Measurements from ENCODE around the gene MRPL55. TPM values are rescaled to one million over a fixed set of nuclear protein-coding genes. Genes with fewer than 3 reads are reported as not detected.

The MRPL55 gene
- total RNA-seq, 1 experiment from 2014 or later = 57.1 TPM

GRCh38 chr1:228092342-228093049 is 16.6 kb downstream of the MRPL55 start:
- H3K4me1 ChIP-seq (ENCODE audit: control insufficient read depth in 1 of 2, insufficient read depth in 2 of 2, low read length in 2 of 2) = peaks cover 3 to 6% of the 10 kb centered on the region in 2 experiments; a peak in 2 of 4 replicates
- ATAC-seq = no peak
- no peak overlapping the region for H3K27ac ChIP-seq (ENCODE audit: low read depth, low read length)
- peaks cover 3 to 69% of the 10 kb centered on the region in 2 experiments; a peak in 3 of 4 replicates for H3K36me3 ChIP-seq (ENCODE audit: control insufficient read depth in 1 of 2, insufficient read depth in 2 of 2, low read length in 2 of 2)
- H3K9ac ChIP-seq (ENCODE audit: low read length) = no peak overlapping the region
- no peak overlapping the region for H2AFZ ChIP-seq (ENCODE audit: low read depth, low read length, poor library complexity, severe bottlenecking)
- H3K79me2 ChIP-seq (ENCODE audit: insufficient read depth, low read length) = peaks cover 100% of the 10 kb centered on the region
- BruUV-seq (replicated peaks) = no TSS peak
- H3K4me3 ChIP-seq (replicated peaks in 1 of 2; ENCODE audit: low read depth in 1 of 2, low read length in 2 of 2) = no peak overlapping the region
- peaks cover 10 to 19% of the 10 kb centered on the region in 2 experiments; a peak in 2 of 4 replicates for H3K9me3 ChIP-seq (ENCODE audit: control insufficient read depth in 1 of 2, insufficient read depth in 1 of 2, low read depth in 1 of 2, low read length in 2 of 2)
- peaks cover 48% of the 10 kb centered on the region; the same call in 1 of the 2 replicates for H4K20me1 ChIP-seq (ENCODE audit: insufficient read depth)
- H3K27me3 ChIP-seq (ENCODE audit: insufficient read depth, low read length) = no peaks in the 10 kb centered on the region
- RAD21 ChIA-PET (ENCODE audit: low non-redundant PET in 1 of 2, low total read pairs in 2 of 2, uncharacterized antibody in 2 of 2, unreplicated experiment in 2 of 2) = no interaction called here
- TF ChIP-seq ZBTB33 (IDR thresholded peaks at IDR 0.05; ENCODE audit: extremely low read depth, insufficient replicate concordance, low read length) (no peak), YY1 (IDR thresholded peaks at IDR 0.05; ENCODE audit: extremely low read depth, insufficient replicate concordance, low read depth, low read length) (no peak), MAX (IDR thresholded peaks at IDR 0.05) (no peak), ZNF274 (IDR thresholded peaks at IDR 0.05; ENCODE audit: low read depth, low read length) (no peak), EZH2phosphoT487 (IDR thresholded peaks at IDR 0.05; ENCODE audit: borderline replicate concordance) (no peak), RAD21 (IDR thresholded peaks at IDR 0.05; ENCODE audit: low read depth) (no peak), CTCF (IDR thresholded peaks at IDR 0.05 in 2 of 3, conservative IDR thresholded peaks at IDR 0.05 in 1 of 3; ENCODE audit: borderline replicate concordance in 1 of 3, insufficient read depth in 1 of 3, low read depth in 2 of 3, low read length in 2 of 3) (no peak), FOSL1 (IDR thresholded peaks at IDR 0.05; ENCODE audit: low read depth) (no peak), CEBPB (IDR thresholded peaks at IDR 0.05; ENCODE audit: low read depth) (no peak), POLR2A (IDR thresholded peaks at IDR 0.05; ENCODE audit: borderline replicate concordance, extremely low read depth, insufficient read depth, insufficient read length) (no peak), CBX3 (IDR thresholded peaks at IDR 0.05; ENCODE audit: low read depth) (no peak), POLR2AphosphoS5 (IDR thresholded peaks at IDR 0.05; ENCODE audit: low read depth, low read length) (no peak), EZH2 (IDR thresholded peaks at IDR 0.05) (no peak), SP1 (IDR thresholded peaks at IDR 0.05; ENCODE audit: low read depth) (no peak), ATF3 (IDR thresholded peaks at IDR 0.05) (no peak), EGR1 (IDR thresholded peaks at IDR 0.05; ENCODE audit: low read depth) (no peak), SIN3A (IDR thresholded peaks at IDR 0.05; ENCODE audit: low read depth) (no peak), TCF7L2 (IDR thresholded peaks at IDR 0.05; ENCODE audit: borderline replicate concordance, extremely low read depth, insufficient read depth, insufficient read length) (no peak), JUND (IDR thresholded peaks at IDR 0.05) (no peak), ZFX (IDR thresholded peaks at IDR 0.05) (no peak)
- intact Hi-C loops (cut with micrococcal nuclease) = no loop called here
- H3K9me2 ChIP-seq (ENCODE audit: insufficient read depth) = no peaks in the 10 kb centered on the region
- no peak for DNase-seq (ENCODE audit: low read depth, low spot score)
- CTCF ChIA-PET = no interaction called here
- H3K4me2 ChIP-seq (ENCODE audit: low read length) = no peak overlapping the region
- POLR2A ChIA-PET = no interaction called here

All from HCT116 (cell line).